PFSK-1 (cell line): ENCODE results near the gene MUL1.

Experiments
- FOXP2 ChIP-seq: optimal IDR thresholded peaks from 2 replicates; pipeline ENCODE3; 2011; ENCODE audit warnings: borderline replicate concordance, control low read depth, inconsistent platforms; ENCODE audit not compliant: insufficient read depth; ENCODE audit errors: extremely low read length, extremely low read depth
- POLR2AphosphoS5 ChIP-seq: IDR thresholded peaks from 2 replicates; pipeline ENCODE4 v1.6.1; 2012; ENCODE audit warnings: low read depth, mild to moderate bottlenecking, control low read depth, low read length, moderate library complexity
- REST ChIP-seq, 2 experiments: IDR thresholded peaks; 2 replicates each; pipeline versions ENCODE4 v1.6.1 to v1.8.0; 2011 to 2012; ENCODE audit warnings: low read depth in 2 of 2, low read length in 2 of 2, control low read depth in 1 of 2, inconsistent platforms in 1 of 2, mild to moderate bottlenecking in 1 of 2, moderate library complexity in 1 of 2; ENCODE audit not compliant: insufficient read depth in 1 of 2
- SIN3A ChIP-seq: IDR thresholded peaks from 2 replicates; pipeline ENCODE4 v1.6.1; 2012; ENCODE audit warnings: mild to moderate bottlenecking, low read length, moderate library complexity, borderline replicate concordance; ENCODE audit not compliant: insufficient read depth
- TAF1 ChIP-seq: IDR thresholded peaks from 2 replicates; pipeline ENCODE4 v1.6.1; 2012; ENCODE audit warnings: low read length, control low read depth, borderline replicate concordance; ENCODE audit not compliant: insufficient read depth

Gene MUL1

GRCh38 chr1:20551945-20552727 lies 44.2 kb upstream of the MUL1 start, which contains the start of gene FAM43B:
Gene FAM43B (plus strand): TSS chr1:20552573. CDS start chr1:20552974, 401 bp downstream.
- TF ChIP-seq SIN3A (no peak), TAF1 (no peak), POLR2AphosphoS5 (no peak), FOXP2 (no peak), REST (IDR thresholded peaks at IDR 0.05; ENCODE audit: insufficient read depth in 1 of 2, low read depth in 2 of 2, low read length in 2 of 2) (no peak)

GRCh38 chr1:20551161-20551560 lies 43.2 kb upstream of the MUL1 start:
- TF ChIP-seq POLR2AphosphoS5 (no peak), TAF1 (no peak)

- TF ChIP-seq SIN3A (no peak), POLR2AphosphoS5 (no peak), TAF1 (no peak), REST (IDR thresholded peaks at IDR 0.05; ENCODE audit: insufficient read depth in 1 of 2, low read depth in 2 of 2, low read length in 2 of 2) (no peak), FOXP2 (no peak)
These were observed 38.7 kb upstream of the MUL1 start for GRCh38 chr1:20546637-20547036.

GRCh38 chr1:20540281-20540680 lies 32.3 kb upstream of the MUL1 start:
- TF ChIP-seq FOXP2 (no peak), POLR2AphosphoS5 (no peak), SIN3A (no peak)

- TF ChIP-seq FOXP2 (no peak), TAF1 (no peak), REST (IDR thresholded peaks at IDR 0.05; ENCODE audit: insufficient read depth in 1 of 2, low read depth in 2 of 2, low read length in 2 of 2) (no peak), POLR2AphosphoS5 (no peak), SIN3A (no peak)
These were observed 31.0 kb upstream of the MUL1 start for GRCh38 chr1:20538760-20539551.
